Activated CD8-positive, alpha-beta T cell treated with anti-CD3 and anti-CD28 coated beads for 36 hours (primary cell): ENCODE measurements around the gene CA10. TPM values are rescaled to one million over a fixed set of nuclear protein-coding genes. Genes with fewer than 3 reads are reported as not detected.

ENCODE experiments used
- ATAC-seq: fragments of 200-7000 bp; cut with Tn5 transposase; one replicate; pipeline ENCODE4 v1.10.0; 2021; ENCODE audit warnings: mild to moderate bottlenecking, moderate library complexity
- CTCF ChIA-PET: fragments of 350-600 bp; sonication (Branson Sonifier 250); formaldehyde crosslinking; loops from one replicate; lab custom pipeline; 2021; ENCODE audit warnings: antibody characterized with exemption; lab: Charles Lee
- POLR2A ChIA-PET: fragments of 350-600 bp; sonication (Branson Sonifier 250); formaldehyde crosslinking; loops from one replicate; lab custom pipeline; 2021; ENCODE audit warnings: antibody characterized with exemption; lab: Charles Lee
- DNase-seq: peaks from one replicate; pipeline ENCODE4 v3.0.0-alpha.2; 2020
- H3K27ac Mint-ChIP-seq: one replicate; pipeline ENCODE4 v1.8.0; 2021; ENCODE audit warnings: mild to moderate bottlenecking, mixed read lengths
- H3K27me3 Mint-ChIP-seq: one replicate; pipeline ENCODE4 v1.8.0; 2021; ENCODE audit warnings: mixed read lengths
- H3K36me3 Mint-ChIP-seq: one replicate; pipeline ENCODE4 v1.8.0; 2021; ENCODE audit warnings: low read depth, mixed read lengths
- H3K4me1 Mint-ChIP-seq: one replicate; pipeline ENCODE4 v1.8.0; 2021; ENCODE audit warnings: low read depth, mixed read lengths
- H3K4me3 Mint-ChIP-seq: one replicate; pipeline ENCODE4 v1.8.0; 2021; ENCODE audit warnings: mild to moderate bottlenecking, moderate library complexity, mixed read lengths
- H3K9me3 Mint-ChIP-seq: one replicate; pipeline ENCODE4 v1.8.0; 2021; ENCODE audit warnings: mixed read lengths
- CTCF ChIP-seq: fragments of 200-600 bp; IDR thresholded peaks from one replicate; pipeline ENCODE4 v1.8.0; 2022; ENCODE audit warnings: antibody characterized with exemption, mild to moderate bottlenecking
- intact Hi-C: fragments of 100-400 bp; cut with micrococcal nuclease; formaldehyde crosslinking; loops from one replicate; pipeline ENCODE4 v1.10.0; 2022
- total RNA-seq, 2 experiments: library from RNA; stranded (reverse); gene quantifications; one replicate each; pipeline ENCODE4 v1.2.3, GENCODE V29; 2021

The CA10 gene
- total RNA-seq, 2 experiments from 2014 or later, result not detected

- no peak overlapping the region for H3K4me3 Mint-ChIP-seq
- H3K9me3 Mint-ChIP-seq, result peaks cover 2% of the 10 kb centered on the region
- ChIA-PET POLR2A (no interaction called here), CTCF (no interaction called here)
- no peaks in the 10 kb centered on the region for H3K36me3 Mint-ChIP-seq
- no peak for ATAC-seq
- TF ChIP-seq CTCF, result no peak
- H3K4me1 Mint-ChIP-seq, result no peaks in the 10 kb centered on the region
- no peak for DNase-seq
- peaks cover 4% of the 10 kb centered on the region for H3K27me3 Mint-ChIP-seq
- no peak overlapping the region for H3K27ac Mint-ChIP-seq
- intact Hi-C loops, result no loop called here
Measured at GRCh38 chr17:52124561-52124960, 34.0 kb downstream of the CA10 start.

GRCh38 chr17:52120465-52120864 lies 38.0 kb downstream of the CA10 start:
- ChIA-PET POLR2A (no interaction called here), CTCF (interaction anchor here (1.3 kb wide), 1 partner anchor 13 kb away, joined by 5 read pairs; no protein-coding TSS in a partner anchor)
- Mint-ChIP-seq H3K36me3 (no peaks in the 10 kb centered on the region), H3K27me3 (peaks cover 4% of the 10 kb centered on the region), H3K9me3 (peaks cover 11% of the 10 kb centered on the region), H3K4me1 (no peaks in the 10 kb centered on the region), H3K27ac (no peak overlapping the region), H3K4me3 (no peak overlapping the region)
- no peak for TF ChIP-seq CTCF
- DNase-seq (no peak), ATAC-seq (no peak)
- intact Hi-C loops, result no loop called here

GRCh38 chr17:52110923-52111581 lies 47.5 kb downstream of the CA10 start:
- ATAC-seq (no peak), DNase-seq (no peak)
- intact Hi-C loops, result no loop called here
- H3K27ac Mint-ChIP-seq, result no peak overlapping the region
- CTCF ChIA-PET, result interaction anchor here (0.6 kb wide), 1 partner anchor 11 kb away, joined by 3 read pairs; no protein-coding TSS in a partner anchor
- H3K27me3 Mint-ChIP-seq, result peaks cover 13% of the 10 kb centered on the region
- POLR2A ChIA-PET, result no interaction called here
- H3K4me3 Mint-ChIP-seq, result no peak overlapping the region
- H3K36me3 Mint-ChIP-seq, result no peaks in the 10 kb centered on the region
- no peak for TF ChIP-seq CTCF
- peaks cover under 1% of the 10 kb centered on the region for H3K9me3 Mint-ChIP-seq
- H3K4me1 Mint-ChIP-seq, result no peaks in the 10 kb centered on the region

- Mint-ChIP-seq H3K4me3 (no peak overlapping the region), H3K27ac (no peak overlapping the region)
- intact Hi-C loops, result loop anchor here (5.0 to 10.0 kb wide), 2 partner anchors 242 to 344 kb away; no protein-coding TSS in a partner anchor
Measured at GRCh38 chr17:52106638-52107261, 51.8 kb downstream of the CA10 start.

More at GRCh38 chr17:52106638-52107261, 51.8 kb downstream of the CA10 start:
- CTCF ChIA-PET, result interaction anchor here (0.6 to 2.4 kb wide), 14 partner anchors 8 to 735 kb away, joined by 3 to 8 read pairs (median 4); no protein-coding TSS in a partner anchor
- POLR2A ChIA-PET, result no interaction called here
- no peaks in the 10 kb centered on the region for H3K36me3 Mint-ChIP-seq
- ATAC-seq (no peak), DNase-seq (peak; percentile 65)
- H3K4me1 Mint-ChIP-seq, result no peaks in the 10 kb centered on the region
- H3K27me3 Mint-ChIP-seq, result peaks cover 11% of the 10 kb centered on the region
- peak; percentile 89 for TF ChIP-seq CTCF
- H3K9me3 Mint-ChIP-seq, result no peaks in the 10 kb centered on the region
